Stimulated activated CD8-positive, alpha-beta memory T cell treated with anti-CD3 and anti-CD28 coated beads, Interleukin-15, amount 100 ng/mL, for 1 hour (primary cell): Measurements from ENCODE around the gene VDR.
"Not testable (repeated sequence)": the region's sequence is repeated elsewhere in the genome, so short reads cannot be mapped to it uniquely, and the experiment has no call there.

Experiments used
- DNase-seq: peaks from one replicate; pipeline ENCODE4 v3.0.0-alpha.2; 2020; ENCODE audit warnings: low read depth

VDR gene

DNA sequence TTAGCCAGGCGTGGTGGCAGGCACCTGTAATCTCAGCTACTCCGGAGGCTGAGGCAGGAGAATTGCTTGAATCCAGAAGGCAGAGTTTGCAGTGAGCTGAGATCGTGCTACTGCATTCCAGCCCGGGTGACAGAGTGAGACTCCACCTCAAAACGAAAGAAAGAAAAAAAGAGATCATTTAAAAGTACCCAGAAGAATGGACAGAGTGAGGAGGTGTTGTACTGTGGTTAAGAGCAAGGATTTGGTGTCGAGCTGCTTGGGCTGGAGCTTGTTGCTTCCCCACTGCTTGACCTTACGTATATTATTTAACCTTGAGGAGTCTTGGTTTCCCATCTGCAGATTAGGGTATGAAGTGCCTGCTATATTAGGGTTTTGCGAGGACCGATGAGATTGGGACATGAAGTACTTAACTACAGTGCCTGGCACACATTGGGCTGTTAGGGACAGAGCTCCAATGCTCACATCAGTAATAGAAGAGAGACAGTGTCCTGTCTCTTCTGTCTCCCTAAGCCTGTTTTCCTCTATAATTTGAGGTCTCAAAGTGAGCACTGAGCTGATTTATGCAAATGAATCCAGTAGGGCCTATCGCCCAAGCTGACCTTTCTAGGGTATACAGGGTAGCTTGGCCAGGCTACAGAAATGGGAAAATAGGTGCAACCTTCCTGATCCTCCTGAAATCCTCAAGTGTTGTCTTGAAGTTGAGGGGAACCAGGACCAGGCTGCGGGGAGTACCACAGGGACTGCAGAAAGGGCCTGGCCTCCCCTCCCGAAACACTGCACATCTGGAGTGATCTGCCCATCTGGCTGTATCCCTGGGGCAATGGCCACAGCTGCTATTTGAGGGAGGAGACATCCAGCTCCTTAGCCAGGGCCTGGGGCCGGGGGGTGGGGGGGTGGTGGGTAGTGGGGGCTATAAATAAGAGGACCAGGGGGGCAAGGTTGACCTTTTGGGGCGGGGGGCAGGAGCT lies 76.5 kb downstream of the VDR start:
- DNase-seq = no peak

DNA sequence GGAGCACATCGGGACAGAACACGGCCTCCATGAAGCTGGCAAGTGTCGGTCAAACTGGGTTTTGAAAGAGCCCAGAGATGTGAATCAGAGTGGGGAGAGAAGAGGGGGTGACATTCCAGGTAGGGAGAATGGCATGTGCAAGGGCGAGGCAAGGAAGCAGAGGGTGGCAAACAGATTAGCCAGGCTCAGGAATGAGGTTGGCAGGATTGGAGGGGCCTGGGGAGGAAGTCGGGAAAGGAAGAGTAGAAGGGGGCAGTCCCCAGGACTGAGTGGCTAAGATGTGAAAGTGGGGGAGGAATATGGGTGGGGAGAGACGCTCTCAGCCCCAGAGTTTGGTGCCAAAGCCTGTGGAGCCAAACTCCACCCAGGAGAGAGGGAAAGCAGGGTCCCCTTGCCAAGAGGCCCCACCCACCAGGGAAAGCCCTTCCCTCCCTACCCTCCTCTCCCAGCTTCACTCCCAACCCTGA lies 79.6 kb downstream of the VDR start:
- no peak for DNase-seq

DNA sequence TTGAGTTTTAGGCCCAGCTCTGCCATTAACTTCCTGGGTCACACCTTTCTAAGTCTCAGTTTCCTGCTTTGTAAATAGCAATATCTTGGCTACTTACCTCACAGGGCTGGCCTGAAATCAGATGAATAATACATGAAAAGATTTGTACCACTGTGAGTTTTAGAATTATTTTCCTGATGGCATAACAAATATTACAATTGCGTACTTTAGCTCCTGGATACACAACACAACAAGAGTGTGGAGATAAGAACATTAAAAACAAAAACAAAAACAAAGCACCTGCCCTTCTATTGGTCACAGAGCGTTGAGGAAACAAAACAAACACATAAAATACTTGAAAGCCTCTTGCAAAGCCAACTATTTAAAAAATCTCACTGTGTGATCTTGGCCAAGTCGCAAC lies 80.2 kb downstream of the VDR start:
- DNase-seq = no peak

DNA sequence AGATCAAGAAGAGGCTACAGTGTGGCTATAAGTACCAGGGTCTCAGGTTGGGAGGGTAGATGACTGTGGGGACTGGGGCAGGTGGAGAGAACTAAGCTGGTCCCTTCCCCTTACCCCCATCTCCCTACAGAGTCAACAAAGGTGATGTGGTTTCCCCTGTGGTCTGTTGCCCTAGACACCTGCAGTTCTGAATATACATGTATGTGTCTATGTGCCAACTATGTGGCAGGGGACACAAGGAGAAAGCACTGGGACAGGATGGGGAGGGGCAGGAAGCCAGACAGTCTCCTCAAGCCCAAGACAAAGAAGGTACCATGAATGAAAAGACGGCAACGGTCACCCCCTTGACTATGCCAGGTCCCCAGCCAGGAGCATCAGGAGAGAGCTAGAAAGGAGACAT lies 80.6 kb downstream of the VDR start:
- DNase-seq = no peak

DNA sequence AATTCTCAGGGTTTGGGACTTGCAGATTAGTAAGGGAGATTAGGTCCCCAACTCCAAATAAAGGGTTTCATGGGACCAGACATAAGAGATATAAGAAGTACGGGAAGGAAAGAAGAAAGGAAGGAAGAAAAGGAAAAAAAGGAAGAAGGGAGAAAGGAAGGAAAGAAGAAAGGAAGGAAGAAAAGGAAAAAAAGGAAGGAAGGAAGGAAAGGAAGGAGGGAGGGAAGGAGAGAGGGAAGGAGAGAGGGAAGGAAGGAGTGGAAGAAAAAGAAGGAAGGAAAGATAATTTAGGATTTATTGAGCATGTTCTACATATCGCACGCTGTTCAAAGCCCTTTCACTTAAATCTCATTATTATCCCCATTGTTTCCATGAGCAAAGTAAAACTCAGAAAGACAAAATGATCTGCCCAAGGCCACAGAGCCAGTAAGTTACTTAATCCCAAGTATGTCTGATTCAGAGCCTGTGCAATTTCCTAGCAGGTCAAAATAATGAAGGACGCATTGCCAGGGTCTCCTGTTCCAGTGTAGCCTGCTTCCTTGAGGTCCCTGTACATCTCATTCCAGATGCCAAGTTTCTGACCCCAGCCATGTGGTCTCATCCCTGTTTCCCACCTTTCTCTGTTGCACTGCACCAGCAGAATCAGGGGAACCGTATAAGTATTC lies 81.2 kb downstream of the VDR start:
- DNase-seq = no peak

DNA sequence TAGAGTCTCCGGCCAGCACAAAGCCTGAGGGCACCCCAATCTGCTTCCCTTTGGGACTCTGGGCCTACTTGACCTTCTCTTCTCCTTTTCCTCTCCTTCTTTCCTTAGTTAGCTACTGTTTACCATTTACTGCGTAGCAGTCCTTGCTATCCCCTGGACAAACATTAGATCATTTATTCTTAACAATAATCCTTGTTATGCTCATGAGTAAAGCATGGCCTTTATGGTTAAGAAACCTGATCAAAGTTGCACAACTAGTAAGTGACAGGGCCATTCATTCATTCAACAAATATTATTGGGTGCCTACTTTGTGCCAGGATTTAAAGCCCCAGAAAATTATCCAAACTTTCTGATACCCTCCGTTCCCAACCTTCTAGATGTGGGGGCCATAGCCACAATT lies 81.9 kb downstream of the VDR start:
- no peak for DNase-seq

DNA sequence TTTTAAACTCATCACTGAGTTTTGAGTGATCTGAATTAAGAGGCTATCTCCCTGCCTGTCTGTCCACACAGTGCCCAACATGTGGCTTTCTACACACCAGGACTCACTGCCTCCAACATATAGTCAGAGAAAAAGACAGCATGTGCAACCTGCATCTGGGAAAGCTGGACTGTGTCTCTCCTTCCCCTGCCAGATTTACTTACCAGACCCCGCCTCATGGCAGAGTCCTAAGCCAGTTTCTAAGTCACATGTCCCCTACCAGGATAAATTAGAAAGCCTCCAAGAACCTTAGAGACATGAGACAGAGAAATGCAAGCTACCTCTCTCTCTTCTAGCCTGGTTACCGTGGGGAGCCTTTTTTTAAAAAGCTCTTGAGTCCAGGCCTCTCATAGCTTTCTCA lies 82.4 kb downstream of the VDR start:
- no peak for DNase-seq

DNA sequence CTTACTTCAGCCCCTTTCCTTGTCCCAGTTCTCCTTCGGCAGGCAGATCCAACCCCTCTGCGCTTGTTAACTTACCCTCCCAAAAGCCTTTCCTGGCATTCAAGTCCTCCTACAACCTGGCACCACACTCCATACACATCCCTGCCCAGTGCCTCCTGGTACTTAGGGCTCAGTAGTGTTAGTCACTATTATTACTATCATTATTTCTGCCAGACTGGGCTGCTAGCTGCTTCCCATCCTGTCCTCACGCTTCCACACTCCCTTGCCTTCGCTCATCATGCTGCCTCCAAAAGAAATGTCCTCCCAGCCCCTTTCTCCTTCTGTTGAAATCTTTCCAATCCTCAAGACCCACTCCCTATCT lies 83.5 kb downstream of the VDR start:
- no peak for DNase-seq

DNA sequence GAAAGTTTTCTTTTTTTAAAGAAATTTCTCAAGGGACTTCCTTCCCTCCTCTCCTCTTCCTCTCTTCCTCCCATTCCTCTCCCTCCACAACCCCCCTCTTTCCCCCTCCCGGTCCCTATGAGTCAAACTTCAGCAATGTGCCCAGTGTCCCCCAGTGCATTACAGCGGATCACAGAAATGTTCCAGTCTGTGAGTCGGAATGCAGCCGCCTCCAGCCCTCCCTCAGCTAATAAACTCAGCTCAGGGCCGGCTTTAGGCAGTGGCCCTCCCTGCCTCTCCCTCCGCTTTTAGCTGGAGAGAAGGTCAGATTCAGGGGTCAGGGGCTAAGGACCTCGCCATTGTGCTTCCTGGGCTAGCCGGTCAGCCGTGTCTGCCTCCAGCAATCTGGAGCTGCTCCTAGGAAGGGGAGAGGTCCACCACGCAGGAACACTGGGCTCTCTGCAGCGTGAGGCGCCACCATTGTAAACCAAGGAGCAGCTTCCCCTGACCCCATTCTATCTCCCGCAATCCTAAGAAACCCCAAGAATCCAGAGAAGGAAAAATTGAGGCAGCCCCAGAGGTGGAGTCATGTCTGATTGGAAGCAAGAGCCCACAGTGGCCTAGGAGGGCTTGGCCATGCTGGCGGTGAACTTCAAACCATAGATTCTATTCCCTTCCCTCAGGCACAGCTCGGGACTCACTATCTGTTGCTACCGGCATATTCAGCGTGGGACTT lies 84.0 kb downstream of the VDR start:
- DNase-seq = no peak

DNA sequence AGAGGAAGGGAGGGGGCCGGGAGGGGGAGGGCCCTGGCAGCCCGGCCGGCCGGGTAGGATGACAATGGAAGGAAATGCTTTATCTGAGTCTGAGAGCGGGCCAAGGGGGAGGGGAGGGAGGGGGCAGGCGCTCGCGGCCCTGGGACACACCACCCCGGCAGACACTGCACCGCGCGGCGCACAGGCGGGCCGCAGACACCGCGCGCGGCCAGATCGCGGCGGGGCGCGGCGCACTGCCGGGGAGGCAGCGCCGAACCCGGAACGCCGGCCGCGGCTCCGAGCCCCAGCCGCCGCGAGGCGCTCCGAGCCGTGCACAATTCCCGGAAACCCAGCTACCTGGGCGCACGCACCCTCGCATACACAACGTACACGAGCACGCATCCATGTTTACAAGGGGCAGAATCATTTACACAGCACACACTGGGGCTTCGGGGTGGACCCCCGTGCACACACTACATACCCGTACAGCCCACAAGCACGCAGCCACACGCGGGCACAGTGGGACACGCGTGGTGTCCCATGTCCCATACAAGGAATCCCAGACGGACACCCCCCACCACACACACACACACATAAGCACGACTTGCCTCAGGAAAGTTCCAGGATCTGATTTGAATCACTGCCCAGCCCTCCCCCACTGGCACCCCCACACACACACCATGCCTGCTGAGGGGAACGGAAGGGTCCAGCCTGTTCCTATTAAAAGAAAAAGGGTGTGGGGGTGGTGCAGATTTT lies 84.7 kb downstream of the VDR start, which contains the start of gene HDAC7:
Gene HDAC7, minus strand, starts transcription at position 8 of the 735 bp plus-strand sequence. CDS start 118 bp downstream, outside the sequence.
- DNase-seq = no peak

DNA sequence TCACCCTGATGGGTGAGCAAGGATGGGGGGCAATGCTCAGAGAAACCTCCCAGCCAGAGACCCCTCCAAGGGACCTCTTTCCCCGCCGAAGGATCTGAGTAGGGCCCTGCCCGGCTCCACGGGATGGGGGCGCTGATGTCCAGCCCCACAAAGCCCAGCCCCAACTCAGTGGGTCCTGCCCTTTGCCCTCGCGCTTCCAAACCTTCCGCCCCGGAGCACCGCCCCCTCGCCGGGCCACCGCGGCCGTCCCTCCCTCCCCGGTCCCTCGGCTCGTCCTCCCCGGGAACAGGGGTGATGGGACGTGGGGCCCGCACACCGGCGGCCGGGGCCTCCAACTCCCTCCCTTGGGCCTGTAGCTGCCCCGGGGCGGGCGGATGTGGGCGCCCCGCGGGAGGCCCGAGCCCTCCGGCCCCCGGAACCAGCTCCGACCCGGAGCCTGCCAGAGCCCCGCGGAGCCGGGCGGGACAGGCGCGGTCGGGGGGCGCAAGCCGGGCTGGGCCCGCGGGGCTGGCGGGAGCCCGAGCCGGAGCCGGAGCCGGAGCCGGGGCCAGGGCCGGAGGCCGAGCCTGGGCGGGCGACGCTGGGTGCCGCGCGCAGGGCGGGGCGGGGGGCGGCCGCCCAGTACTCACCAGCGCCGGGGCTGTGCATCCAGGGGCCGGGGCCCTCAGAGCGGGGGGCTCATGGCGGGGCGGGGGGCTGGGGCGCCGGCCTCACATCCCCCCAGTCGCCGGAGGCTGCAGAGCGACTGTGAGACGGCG lies 85.5 kb downstream of the VDR start:
- no peak for DNase-seq

DNA sequence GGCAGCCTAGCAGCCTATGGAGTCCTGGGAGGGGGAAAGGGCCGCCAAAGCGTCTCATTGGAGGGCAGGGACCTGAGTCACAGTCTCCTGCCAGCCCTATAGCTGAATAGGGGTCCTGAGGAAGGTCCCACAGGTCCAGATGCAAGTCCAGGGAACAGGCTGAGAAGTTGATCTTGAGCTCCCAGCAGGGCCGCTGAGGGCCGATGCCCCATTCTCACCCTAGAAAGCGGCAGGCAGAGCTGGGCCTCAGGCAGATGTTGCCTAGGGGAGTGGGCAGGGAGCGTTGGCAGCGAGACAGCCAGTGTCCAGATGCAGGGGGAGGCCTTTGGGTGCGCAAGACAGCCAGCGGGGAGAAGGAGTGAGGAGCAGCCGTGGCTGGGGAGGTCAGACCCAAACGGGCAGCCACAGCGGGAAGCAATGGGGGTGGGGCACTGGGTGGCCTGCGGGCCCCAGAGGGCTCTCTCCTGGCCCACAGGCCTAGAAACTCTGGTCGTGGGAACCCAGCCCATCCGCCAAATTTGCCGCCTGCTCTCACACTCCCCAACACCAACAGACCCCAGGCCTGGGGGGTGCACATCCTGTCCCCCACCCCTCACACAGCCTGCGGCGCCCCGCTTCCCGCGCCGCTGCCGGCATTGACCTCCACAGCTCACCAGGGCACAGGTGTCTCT lies 86.2 kb downstream of the VDR start:
- DNase-seq = no peak

DNA sequence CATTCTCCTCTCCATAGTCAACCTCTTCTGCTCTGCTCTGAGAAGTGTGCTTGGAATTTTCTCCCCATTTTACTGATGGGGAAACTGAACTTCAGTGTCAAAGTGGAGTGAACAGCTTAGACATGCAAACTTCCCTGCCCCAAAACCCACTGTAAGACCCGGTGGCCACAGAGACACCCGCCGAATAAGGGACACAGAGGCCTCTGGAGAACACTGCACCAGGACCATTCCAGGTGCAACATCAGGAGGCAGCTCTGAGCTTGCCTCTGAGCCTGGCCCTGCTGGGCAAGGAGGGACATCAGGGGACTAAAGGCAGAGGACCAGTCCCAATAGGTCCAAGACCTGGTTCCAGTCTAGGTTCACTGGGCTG lies 86.8 kb downstream of the VDR start:
- DNase-seq = no peak

DNA sequence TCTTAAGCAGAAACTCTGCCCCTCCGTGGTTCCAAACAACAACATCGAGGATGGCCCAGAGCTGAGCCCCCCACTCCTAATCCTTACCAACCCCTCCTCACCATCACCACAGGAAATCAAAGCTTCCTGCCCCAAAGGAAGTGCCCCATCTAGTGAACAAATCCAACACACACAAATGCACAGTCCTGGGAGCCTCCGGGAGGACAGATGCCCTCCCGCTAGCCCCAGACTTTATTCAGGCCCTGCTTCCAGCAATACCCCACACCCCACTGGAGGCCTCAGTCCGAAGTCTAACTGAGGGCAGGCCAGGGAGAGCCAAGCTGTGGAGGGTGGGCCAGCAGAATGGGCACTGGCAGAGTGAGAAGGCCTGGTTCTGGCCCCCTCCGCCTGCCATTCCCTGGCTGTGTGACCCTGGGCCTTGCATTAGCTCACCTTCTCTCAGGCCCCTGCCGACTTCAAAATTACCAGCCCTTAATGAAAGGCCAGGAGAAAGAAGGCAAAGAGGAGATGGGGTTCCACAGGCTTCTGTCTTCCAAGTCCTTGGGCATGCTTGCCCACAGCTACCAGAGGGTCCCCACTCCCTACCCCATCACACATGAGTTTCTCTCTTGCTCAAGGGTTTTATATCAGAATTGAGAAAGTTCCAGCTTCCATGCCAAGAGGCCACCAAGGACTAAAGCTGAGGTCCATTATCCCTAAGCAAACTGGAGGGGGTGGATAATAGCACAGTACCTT lies 87.4 kb downstream of the VDR start:
- DNase-seq = no peak

DNA sequence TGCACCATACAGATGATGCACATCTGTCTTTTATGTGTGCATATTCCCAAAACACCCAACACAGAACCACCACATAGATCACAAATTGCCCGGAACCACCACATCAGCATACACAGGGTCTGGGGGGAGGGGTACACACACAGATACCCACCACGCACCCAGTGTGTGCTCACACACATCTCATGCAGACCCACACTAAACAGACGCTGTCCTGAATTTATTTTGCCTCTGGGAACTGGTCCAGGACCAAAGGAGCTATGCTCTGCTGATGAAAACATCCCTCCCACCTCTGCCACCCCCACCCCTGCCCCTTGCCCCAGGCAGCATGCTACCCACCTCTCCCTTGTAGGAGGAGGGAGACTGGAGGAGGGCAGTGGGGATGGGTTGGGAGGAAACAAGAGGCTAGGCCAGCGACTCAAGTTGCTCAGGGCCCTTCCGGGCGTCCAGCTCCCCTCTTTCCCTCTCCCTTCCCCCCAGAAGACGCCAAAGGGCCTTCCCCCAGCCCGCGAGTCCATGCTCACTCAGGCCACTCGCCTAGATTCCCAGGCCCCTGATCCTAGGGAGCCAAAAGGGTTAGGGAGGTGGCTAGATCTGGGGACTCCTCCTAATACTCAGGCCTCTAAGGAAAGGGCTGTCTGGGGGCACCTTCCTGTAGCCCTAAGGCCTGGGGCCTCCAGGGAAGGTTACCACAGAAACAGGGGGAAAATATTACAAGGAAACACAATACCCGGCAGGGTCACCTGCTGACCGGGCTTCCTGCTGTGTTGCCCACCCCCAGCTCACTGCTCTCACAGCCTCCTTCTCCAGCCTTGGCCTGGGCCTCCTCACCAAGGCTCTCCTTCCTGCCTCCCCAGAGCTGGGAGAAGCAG lies 88.2 kb downstream of the VDR start:
- no peak for DNase-seq

DNA sequence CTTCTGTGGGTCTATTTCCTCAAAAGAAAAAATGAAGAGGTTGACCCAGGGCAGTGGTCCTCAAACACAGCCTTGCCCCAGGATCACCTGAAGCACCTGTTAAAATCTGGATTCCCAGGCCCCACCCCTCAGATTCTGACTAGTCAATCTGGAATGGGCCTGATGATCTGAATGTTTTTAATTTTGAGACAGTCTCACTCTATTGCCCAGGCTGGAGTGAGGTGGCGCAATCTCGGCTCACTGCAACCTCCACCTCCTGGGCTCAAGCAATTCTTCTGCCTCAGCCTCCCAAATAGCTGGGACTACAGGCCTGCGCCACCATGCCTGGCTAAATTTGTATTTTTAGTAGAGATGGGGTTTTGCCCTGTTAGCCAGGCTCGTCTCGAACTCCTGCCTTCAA lies 89.3 kb downstream of the VDR start:
- not testable (repeated sequence) for DNase-seq

DNA sequence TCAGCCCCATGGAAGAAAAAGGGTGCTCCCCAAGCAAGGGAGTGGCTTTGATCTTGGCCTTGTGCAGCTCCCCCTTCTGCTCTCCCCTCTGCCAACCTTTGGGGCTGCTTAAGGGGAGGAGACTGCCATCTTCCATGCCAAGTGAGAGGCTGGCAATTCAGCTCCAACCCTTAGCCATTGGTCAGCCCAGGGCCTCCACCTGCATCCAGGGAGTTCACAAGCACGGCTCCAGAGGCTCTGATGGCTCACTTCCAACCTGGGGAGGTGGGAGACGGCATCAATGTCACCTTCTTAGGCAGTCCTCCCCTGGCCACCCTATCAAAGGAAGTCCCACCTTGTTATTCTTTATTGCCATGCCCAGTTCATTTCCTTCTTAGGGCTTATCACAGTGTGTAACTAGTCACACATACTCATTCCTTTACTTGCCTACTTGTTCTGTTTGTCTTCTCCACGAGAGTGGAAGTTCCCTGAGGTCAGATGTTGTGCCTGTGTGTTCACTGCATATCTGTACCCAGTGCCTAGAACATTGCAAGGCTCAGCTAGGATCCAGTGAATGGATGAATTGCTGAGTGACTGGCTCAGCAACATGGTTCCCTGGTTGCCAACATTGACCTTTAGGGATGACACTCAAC lies 90.1 kb downstream of the VDR start:
- no peak for DNase-seq

DNA sequence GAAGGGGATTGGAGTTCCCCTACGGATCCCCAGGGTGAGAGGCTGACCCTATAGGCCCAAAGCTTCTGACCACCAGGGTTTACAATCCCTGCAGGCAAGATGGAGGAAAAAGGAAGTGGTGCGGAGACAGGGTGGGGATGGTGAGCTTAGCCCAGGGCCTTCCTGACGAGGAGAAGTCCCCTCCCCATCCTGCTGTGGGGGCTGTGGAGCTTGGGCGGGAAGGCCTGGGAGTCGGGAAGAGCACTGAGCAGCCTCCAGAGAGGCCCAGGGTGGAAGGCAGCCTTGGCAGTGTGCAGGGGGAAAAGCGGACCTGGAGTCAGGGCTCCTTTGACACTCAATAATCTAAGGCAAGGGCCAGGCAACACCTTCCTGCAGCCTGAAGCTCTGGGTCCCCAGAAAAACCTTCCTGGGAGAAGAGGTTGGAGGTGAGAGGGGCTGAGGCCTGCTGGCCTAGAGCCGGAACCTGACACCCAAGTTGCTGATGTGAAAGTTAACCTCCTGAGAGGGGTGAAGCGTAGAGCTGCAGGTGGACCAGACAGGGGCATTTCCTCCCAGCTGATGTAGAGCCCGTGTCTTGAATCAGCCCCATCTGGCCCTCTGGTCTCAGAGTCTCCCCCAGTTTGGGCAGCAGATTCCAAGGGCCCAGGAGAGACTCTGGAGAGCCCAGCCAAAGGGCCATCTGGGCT lies 91.1 kb downstream of the VDR start:
- DNase-seq = no peak
